ENCODE data around the gene MAPKAPK5.

DNA sequence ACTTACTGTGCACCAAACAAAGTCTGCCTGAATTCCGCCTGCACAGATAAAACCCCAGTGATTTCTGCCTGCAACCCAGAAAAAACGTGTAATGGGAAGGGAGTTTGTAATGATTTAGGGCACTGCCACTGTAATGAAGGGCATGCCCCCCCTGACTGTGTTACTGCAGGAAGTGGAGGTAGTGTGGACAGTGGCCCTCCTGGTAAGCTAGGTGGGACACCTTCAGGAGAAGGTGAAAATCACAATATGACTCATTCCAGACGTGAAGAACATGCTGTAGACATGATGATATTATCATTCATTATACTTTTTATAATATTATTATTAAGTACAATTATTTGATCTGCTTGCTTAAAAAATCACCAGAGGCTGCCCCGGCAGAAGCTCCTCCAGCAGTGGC, 59.2 kb downstream of the MAPKAPK5 start:
- TF ChIP-seq, protein P1, sequence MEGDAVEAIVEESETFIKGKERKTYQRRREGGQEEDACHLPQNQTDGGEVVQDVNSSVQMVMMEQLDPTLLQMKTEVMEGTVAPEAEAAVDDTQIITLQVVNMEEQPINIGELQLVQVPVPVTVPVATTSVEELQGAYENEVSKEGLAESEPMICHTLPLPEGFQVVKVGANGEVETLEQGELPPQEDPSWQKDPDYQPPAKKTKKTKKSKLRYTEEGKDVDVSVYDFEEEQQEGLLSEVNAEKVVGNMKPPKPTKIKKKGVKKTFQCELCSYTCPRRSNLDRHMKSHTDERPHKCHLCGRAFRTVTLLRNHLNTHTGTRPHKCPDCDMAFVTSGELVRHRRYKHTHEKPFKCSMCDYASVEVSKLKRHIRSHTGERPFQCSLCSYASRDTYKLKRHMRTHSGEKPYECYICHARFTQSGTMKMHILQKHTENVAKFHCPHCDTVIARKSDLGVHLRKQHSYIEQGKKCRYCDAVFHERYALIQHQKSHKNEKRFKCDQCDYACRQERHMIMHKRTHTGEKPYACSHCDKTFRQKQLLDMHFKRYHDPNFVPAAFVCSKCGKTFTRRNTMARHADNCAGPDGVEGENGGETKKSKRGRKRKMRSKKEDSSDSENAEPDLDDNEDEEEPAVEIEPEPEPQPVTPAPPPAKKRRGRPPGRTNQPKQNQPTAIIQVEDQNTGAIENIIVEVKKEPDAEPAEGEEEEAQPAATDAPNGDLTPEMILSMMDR (IDR thresholded peaks at IDR 0.05): no peak
- TF ChIP-seq POLR2A (IDR thresholded peaks at IDR 0.05): no peak

Measured in uterus (tissue), 2 donors.